K562 (cell line): ENCODE data around the gene TUT1. TPM values are rescaled to one million over a fixed set of nuclear protein-coding genes. Genes with fewer than 3 reads are reported as not detected.

Experiments used
- BCOR ChIP-seq: fragments of 450-650 bp; IDR thresholded peaks from 2 replicates; pipeline ENCODE4 v1.6.1; 2016
- CREB1 ChIP-seq, 2 experiments: sonication (generic) in 1 of 2; formaldehyde crosslinking in 1 of 2; IDR thresholded peaks; 2 replicates each; pipeline versions ENCODE4 v1.6.1 to v1.8.0; 2012 to 2022; ENCODE audit warnings: inconsistent platforms in 1 of 2, mild to moderate bottlenecking in 1 of 2, missing genetic modification reagents in 1 of 2, moderate library complexity in 1 of 2
- CREM ChIP-seq: IDR thresholded peaks from 2 replicates; pipeline ENCODE4 v1.6.1; 2014; ENCODE audit warnings: antibody characterized with exemption, low read depth
- DIDO1 ChIP-seq: fragments of 450-650 bp; IDR thresholded peaks from 2 replicates; pipeline ENCODE4 v1.6.1; 2016; ENCODE audit warnings: low read depth, missing biosample characterization, missing genetic modification characterization
- FOXK1 ChIP-seq: sonication (generic); formaldehyde crosslinking; IDR thresholded peaks from 2 replicates; pipeline ENCODE4 v1.8.0; 2022; ENCODE audit warnings: missing genetic modification reagents, mild to moderate bottlenecking, borderline replicate concordance
- GATAD2B ChIP-seq: fragments of 450-650 bp; IDR thresholded peaks from 2 replicates; pipeline ENCODE4 v1.6.1; 2017; ENCODE audit warnings: mild to moderate bottlenecking, borderline replicate concordance
- HDAC6 ChIP-seq: IDR thresholded peaks from 2 replicates; pipeline ENCODE4 v1.6.1; 2012; ENCODE audit warnings: low read depth, mild to moderate bottlenecking, control low read depth, inconsistent platforms, low read length, moderate library complexity
- HES1 ChIP-seq: fragments of 450-650 bp; IDR thresholded peaks from 2 replicates; pipeline ENCODE4 v1.6.1; 2016; ENCODE audit warnings: low read depth, mild to moderate bottlenecking, moderate library complexity
- MBD2 ChIP-seq: sonication (generic); IDR thresholded peaks from 2 replicates; pipeline ENCODE4 v1.6.1; 2016; ENCODE audit warnings: low read depth, borderline replicate concordance
- MYC ChIP-seq, 2 experiments: fragments of 250-450 bp in 1 of 2; sonication (Bioruptor Pico) in 1 of 2; IDR thresholded peaks; 2 replicates each; pipeline versions ENCODE4 v1.5.1 to v1.6.1; 2012 to 2021; ENCODE audit warnings: low read depth in 2 of 2, borderline replicate concordance in 1 of 2, improper control_type of control experiment in 1 of 2, low read length in 1 of 2, mild to moderate bottlenecking in 1 of 2, moderate library complexity in 1 of 2
- PHF21A ChIP-seq: fragments of 450-650 bp; IDR thresholded peaks from 2 replicates; pipeline ENCODE4 v1.6.1; 2017; ENCODE audit warnings: low read depth, borderline replicate concordance
- PYGO2 ChIP-seq: fragments of 450-650 bp; IDR thresholded peaks from 2 replicates; pipeline ENCODE4 v1.6.1; 2016; ENCODE audit warnings: mild to moderate bottlenecking, missing genetic modification characterization, moderate library complexity, missing compliant biosample characterization
- SRSF3 ChIP-seq: fragments of 200-400 bp; formaldehyde crosslinking; IDR thresholded peaks from 2 replicates; pipeline ENCODE4 v1.6.1; 2016; ENCODE audit warnings: mild to moderate bottlenecking, low read length, moderate library complexity; ENCODE audit not compliant: insufficient read depth
- ZNF263 ChIP-seq: sonication (generic); formaldehyde crosslinking; IDR thresholded peaks from 2 replicates; pipeline ENCODE4 v1.8.0; 2022; ENCODE audit warnings: mild to moderate bottlenecking, missing genetic modification reagents, borderline replicate concordance
- polyA plus RNA-seq, 8 experiments: library from polyadenylated mRNA; depleted of rRNA in 4 of 8; stranded (reverse) in 5 of 8; unstranded in 3 of 8; fragments of >200 nt; fragmentation: Nextera tagmentation in 2 of 8; fragmentation: Illumina TruSeq in 1 of 8; extraction: Ambion mirVana in 2 of 8; extraction: Trizol in 1 of 8; gene quantifications; 2 replicates each; pipeline versions ENCODE4 v1.2.1 to v1.2.3, GENCODE V29; 2011 to 2014; ENCODE audit warnings: inconsistent platforms in 1 of 8, missing spikeins in 1 of 8
- total RNA-seq, 7 experiments: library from RNA; depleted of rRNA in 6 of 7; stranded (reverse); fragments of >200 nt in 6 of 7; fragmentation: Illumina TruSeq in 2 of 7; extraction: Trizol in 2 of 7; gene quantifications; 2 replicates each; pipeline versions ENCODE4 v1.2.1 to v1.2.3, GENCODE V29; 2011 to 2021; ENCODE audit warnings: low replicate concordance in 1 of 7
- TF ChIP-seq, protein P1 (sequence below): fragments of 250-450 bp; sonication (Bioruptor Pico); IDR thresholded peaks from 2 replicates; pipeline ENCODE4 v1.4.0; 2020
- TF ChIP-seq, protein P2 (sequence below): IDR thresholded peaks from 2 replicates; pipeline ENCODE4 v1.6.1; 2012; ENCODE audit warnings: low read depth, low read length, improper control_type of control experiment, borderline replicate concordance

Gene TUT1
- total and polyA plus RNA-seq, 9 of the 15 experiments (the other 6 are each of a cell fraction or from before 2014, with no cell fraction given), result 0.66 to 44.3 (median 15.7) TPM

DNA sequence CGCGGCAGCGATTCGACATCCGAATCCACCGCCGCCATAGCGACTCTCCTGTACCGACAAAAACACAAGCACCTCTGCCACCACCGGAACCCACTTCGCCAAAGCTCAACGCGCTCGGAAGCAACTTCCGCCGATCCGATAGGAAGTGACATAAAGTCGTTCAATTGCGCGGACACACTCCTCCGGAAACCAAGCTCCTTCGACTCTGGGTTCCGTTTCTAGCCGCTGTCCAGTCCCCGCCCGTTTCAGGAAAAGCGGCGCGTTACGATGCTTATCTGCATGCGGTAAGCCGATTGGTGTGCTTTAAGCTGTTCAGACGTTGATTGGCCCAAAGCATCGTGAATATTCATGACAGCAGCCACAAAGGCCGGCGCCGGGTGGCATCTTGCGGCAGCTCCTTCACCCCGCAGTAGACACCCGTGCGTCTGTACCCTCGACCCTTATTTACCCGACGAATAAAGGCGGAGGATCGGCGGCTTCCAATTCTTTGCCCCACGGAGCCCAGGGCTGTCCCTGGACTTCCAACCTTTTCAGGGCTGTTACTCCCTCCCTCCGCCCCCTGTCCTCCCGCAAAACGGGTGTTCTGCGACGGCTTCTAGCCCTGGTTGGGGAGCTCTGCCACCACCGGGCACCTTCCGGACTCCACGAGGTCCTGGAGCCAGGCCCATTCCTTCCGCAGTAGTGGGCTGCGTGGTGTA is at the start of gene TUT1 (continued):
- TF ChIP-seq MBD2 (peak; percentile 88), DIDO1 (peak; percentile 93), CREM (peak; percentile 100), FOXK1 (peak; percentile 77; the same call in 1 of the 2 replicates), ZNF263 (peak; percentile 35; the same call in 1 of the 2 replicates), SRSF3 (no peak), PYGO2 (tag) (no peak), HES1 (peak; percentile 14; the same call in 1 of the 2 replicates), CREB1 (IDR thresholded peaks at IDR 0.05) (peak; percentile 95), CREB1 (CRISPR knock-in tag; IDR thresholded peaks at IDR 0.05) (peak; percentile 97), GATAD2B (peak; percentile 83; the same call in 1 of the 2 replicates), HDAC6 (no peak), BCOR (peak; percentile 24), PHF21A (peak; percentile 85; the same call in 1 of the 2 replicates), MYC (IDR thresholded peaks at IDR 0.05; ENCODE audit: low read depth, low read length) (peak; percentile 96), MYC (CRISPR knock-in tag; IDR thresholded peaks at IDR 0.05; ENCODE audit: borderline replicate concordance, low read depth) (no peak)
- TF ChIP-seq, protein P1, sequence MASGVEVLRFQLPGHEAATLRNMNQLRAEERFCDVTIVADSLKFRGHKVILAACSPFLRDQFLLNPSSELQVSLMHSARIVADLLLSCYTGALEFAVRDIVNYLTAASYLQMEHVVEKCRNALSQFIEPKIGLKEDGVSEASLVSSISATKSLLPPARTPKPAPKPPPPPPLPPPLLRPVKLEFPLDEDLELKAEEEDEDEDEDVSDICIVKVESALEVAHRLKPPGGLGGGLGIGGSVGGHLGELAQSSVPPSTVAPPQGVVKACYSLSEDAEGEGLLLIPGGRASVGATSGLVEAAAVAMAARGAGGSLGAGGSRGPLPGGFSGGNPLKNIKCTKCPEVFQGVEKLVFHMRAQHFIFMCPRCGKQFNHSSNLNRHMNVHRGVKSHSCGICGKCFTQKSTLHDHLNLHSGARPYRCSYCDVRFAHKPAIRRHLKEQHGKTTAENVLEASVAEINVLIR (CRISPR knock-in tag), result peak; percentile 95
- TF ChIP-seq, protein P2, sequence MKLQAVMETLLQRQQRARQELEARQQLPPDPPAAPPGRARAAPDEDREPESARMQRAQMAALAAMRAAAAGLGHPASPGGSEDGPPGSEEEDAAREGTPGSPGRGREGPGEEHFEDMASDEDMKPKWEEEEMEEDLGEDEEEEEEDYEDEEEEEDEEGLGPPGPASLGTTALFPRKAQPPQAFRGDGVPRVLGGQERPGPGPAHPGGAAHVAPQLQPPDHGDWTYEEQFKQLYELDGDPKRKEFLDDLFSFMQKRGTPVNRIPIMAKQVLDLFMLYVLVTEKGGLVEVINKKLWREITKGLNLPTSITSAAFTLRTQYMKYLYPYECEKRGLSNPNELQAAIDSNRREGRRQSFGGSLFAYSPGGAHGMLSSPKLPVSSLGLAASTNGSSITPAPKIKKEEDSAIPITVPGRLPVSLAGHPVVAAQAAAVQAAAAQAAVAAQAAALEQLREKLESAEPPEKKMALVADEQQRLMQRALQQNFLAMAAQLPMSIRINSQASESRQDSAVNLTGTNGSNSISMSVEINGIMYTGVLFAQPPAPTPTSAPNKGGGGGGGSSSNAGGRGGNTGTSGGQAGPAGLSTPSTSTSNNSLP, result peak; percentile 48; the same call in 1 of the 2 replicates
